HepG2 (cell line): Measurements from ENCODE around the gene CLASP2.

Experiments
- SRY ChIP-seq: sonication (generic); formaldehyde crosslinking; IDR thresholded peaks from 2 replicates; pipeline ENCODE4 v1.8.0; 2022; ENCODE audit warnings: mild to moderate bottlenecking, missing genetic modification reagents
- ZNF343 ChIP-seq: sonication (generic); formaldehyde crosslinking; IDR thresholded peaks from 2 replicates; pipeline ENCODE4 v1.4.0; 2020; ENCODE audit warnings: mild to moderate bottlenecking, missing genetic modification reagents

DNA sequence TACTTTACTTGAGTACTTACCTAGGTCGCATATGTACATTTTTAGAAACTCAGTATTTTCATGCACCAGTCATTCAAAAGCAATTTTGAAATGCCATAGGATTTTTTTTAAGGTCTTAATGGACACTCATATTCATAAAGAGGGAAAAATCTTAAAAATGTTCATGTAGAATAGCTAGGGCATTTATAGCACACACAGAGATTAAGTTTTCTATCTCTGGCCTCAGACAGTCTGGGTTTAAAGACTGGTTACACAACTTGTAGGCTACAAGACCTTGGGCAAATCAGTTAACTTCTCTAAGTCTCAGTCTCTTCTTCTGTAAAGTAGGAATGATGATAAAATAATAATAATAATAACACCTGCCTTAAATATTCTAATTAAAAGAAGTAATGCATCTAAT lies 229.4 kb downstream of the CLASP2 start:
- TF ChIP-seq SRY (CRISPR knock-in tag) (no peak), ZNF343 (CRISPR knock-in tag) (no peak)
